Heart right ventricle (tissue), 16 donors: Measurements from ENCODE around the gene TNFSF12. TPM values are rescaled to one million over a fixed set of nuclear protein-coding genes. Genes with fewer than 3 reads are reported as not detected.

Experiments used
- ATAC-seq, 8 donors: fragments of 200-7000 bp; cut with Tn5 transposase; one replicate each; pipeline ENCODE4 v1.9.1; 2020; ENCODE audit warnings: mild to moderate bottlenecking in 8 of 8, moderate library complexity in 8 of 8, moderate number of reproducible peaks in 1 of 8
- DNase-seq, 2 donors: peaks; one replicate each; pipeline ENCODE4 v3.0.0-alpha.2; 2020
- H3K27ac ChIP-seq, 10 donors: fragments of 200-600 bp; sonication (generic) in 2 of 10; one replicate each; pipeline versions ENCODE4 v1.5.0 to v1.8.0; 2020 to 2022; ENCODE audit warnings: mild to moderate bottlenecking in 3 of 10
- H3K27me3 ChIP-seq, 7 donors: fragments of 200-600 bp; one replicate each; pipeline ENCODE4 v1.8.0; 2021 to 2022; ENCODE audit warnings: mild to moderate bottlenecking in 2 of 7
- H3K36me3 ChIP-seq, 9 donors: fragments of 200-600 bp; sonication (generic) in 1 of 9; one replicate each; pipeline versions ENCODE4 v1.5.0 to v1.8.0; 2020 to 2022; ENCODE audit warnings: mild to moderate bottlenecking in 2 of 9
- H3K4me1 ChIP-seq, 9 donors: fragments of 200-600 bp; sonication (generic) in 1 of 9; one replicate each; pipeline versions ENCODE4 v1.5.0 to v1.8.0; 2020 to 2022; ENCODE audit warnings: mild to moderate bottlenecking in 4 of 9
- H3K4me3 ChIP-seq, 10 donors: fragments of 200-600 bp; sonication (generic) in 2 of 10; one replicate each; pipeline versions ENCODE4 v1.5.0 to v1.8.0; 2020 to 2022; ENCODE audit warnings: mild to moderate bottlenecking in 7 of 10, moderate library complexity in 2 of 10
- H3K9me3 ChIP-seq, 11 donors: fragments of 200-600 bp in 10 of 11; sonication (generic) in 2 of 11; one replicate each; pipeline versions ENCODE4 v1.5.0 to v1.8.0; 2013 to 2022; ENCODE audit warnings: mild to moderate bottlenecking in 2 of 11, control low read depth in 1 of 11, moderate library complexity in 1 of 11
- CTCF ChIP-seq, 9 donors: fragments of 200-600 bp; sonication (generic) in 2 of 9; IDR thresholded peaks; one replicate each; pipeline versions ENCODE4 v1.5.0 to v1.8.0; 2021 to 2022; ENCODE audit warnings: antibody characterized with exemption in 9 of 9, mild to moderate bottlenecking in 5 of 9, moderate library complexity in 1 of 9
- whole genome bisulfite sequencing, 2 donors: extraction: QIAGEN DNeasy Blood & Tissue Kit; methylation state at CpG; one replicate each; pipeline ENCODE4 v1.1.7; 2013; ENCODE audit warnings: inconsistent platforms in 1 of 2; 5-methylcytosine and 5-hydroxymethylcytosine counted together
- intact Hi-C, 10 donors: fragments of 100-400 bp; cut with DNase I; formaldehyde crosslinking; loops; one replicate each; pipeline versions ENCODE4 v1.11.1 to v1.14.2; 2022
- polyA plus RNA-seq, 2 donors: library from polyadenylated mRNA; stranded (reverse); fragments of 200-250 nt; gene quantifications; one replicate each; pipeline ENCODE4 v1.2.3, GENCODE V29; 2013
- total RNA-seq, 10 donors: library from RNA; stranded (reverse); fragmentation: NEBNext Ultra II Directional in 3 of 10; extraction: Animal tissue kit (Norgen Biotek cat#: 25700) in 3 of 10; gene quantifications; one replicate each; pipeline versions ENCODE4 v1.2.1 to v1.2.4, GENCODE V29; 2021 to 2023
- donor health status: Arrhythmogenic right ventricular cardiomyopathy.
- donor health status: ischemic (EF 13 %, LVEDD 7.1; RV severe dilation, severe dysfunction).
- donor health status: healthy with polysubstance abuse.
- donor health status: DM: no; HTN: yes; CAD: no.
- donor health status: DM: no; HTN: no; CAD: no.
- donor health status: ischemic (EF 25% LVEDD 6.9; RV normal size, moderate dysfunction).
- donor health status: ischemic (EF 25% LVEDD 5.7; RV mildly dilated, moderate dysfunction).
- donor health status: healthy.
- donor health status: DM: yes; HTN: yes; CAD: no.
- donor health status: Ischemic cardiomyopathy.
- donor health status: ischemic (EF 35%, LVEDD 5.7; RV mildly dilated, moderate dysfunction).
- donor health status: nonischemic (EF 11% LVEDD 7.7; RV severe dilation, severe dysfunction).
- donor health status: DM: yes; HTN: yes; CAD: no.
- donor health status: PGD.
- donor health status: ischemic (EF 29% LVEDD 5.4; RV normal size, mild dysfunction).
- donor health status: nonischemic (EF 23%, LVEDD 6.1; RV moderate dilation, normal function).

TNFSF12 gene
- total and polyA plus RNA-seq, 12 donors = 20.6 to 51.0 (median 26.9) TPM

- peaks cover 0 to 34% (median 10%) of the 10 kb centered on the region in 9 donors for H3K36me3 ChIP-seq
- peak overlapping the region in 5 of 10 donors; percentile 19 to 85 (median 26) for H3K27ac ChIP-seq
- no peaks in the 10 kb centered on the region for H3K9me3 ChIP-seq
- H3K4me3 ChIP-seq = no peak overlapping the region
- intact Hi-C loops = loop anchor here in 1 of 10 donors (10.0 kb wide), 1 partner anchor 118 kb away; the partner anchor contains the start of genes FGF11 and TMEM102
- ATAC-seq (peak in 1 of 8 donors; percentile 30), DNase-seq (no peak)
- no peak for TF ChIP-seq CTCF (IDR thresholded peaks at IDR 0.05)
- peaks cover 8 to 80% (median 23%) of the 10 kb centered on the region in 9 donors for H3K4me1 ChIP-seq
- WGBS, 2 donors = 77 to 86% methylated on average over 6 of the region's 6 CpGs
- no peaks in the 10 kb centered on the region for H3K27me3 ChIP-seq
These were observed 3.8 kb downstream of the TNFSF12 start for GRCh38 chr17:7552621-7553051.

GRCh38 chr17:7553356-7553755, 4.5 kb downstream of the TNFSF12 start:
- Histone ChIP-seq H3K9me3 (no peaks in the 10 kb centered on the region), H3K4me1 (peaks cover 15 to 81% (median 25%) of the 10 kb centered on the region in 9 donors), H3K27me3 (no peaks in the 10 kb centered on the region), H3K27ac (peak overlapping the region in 3 of 10 donors; percentile 39 to 85 (median 62)), H3K4me3 (peak overlapping the region in 1 of 10 donors; percentile 9), H3K36me3 (peaks cover 0 to 34% (median 10%) of the 10 kb centered on the region in 9 donors)
- no peak for TF ChIP-seq CTCF (IDR thresholded peaks at IDR 0.05)
- intact Hi-C loops = loop anchor here in 1 of 10 donors (10.0 kb wide), 1 partner anchor 119 kb away; the partner anchor contains the start of genes FGF11 and TMEM102
- WGBS, 2 donors = 97 to 100% methylated on average over 1 of the region's 1 CpG
- ATAC-seq = no peak
- no peak for DNase-seq

GRCh38 chr17:7555320-7555948, 6.6 kb downstream of the TNFSF12 start:
- Histone ChIP-seq H3K36me3 (peaks cover 0 to 39% (median 10%) of the 10 kb centered on the region in 9 donors), H3K27me3 (no peaks in the 10 kb centered on the region), H3K4me3 (no peak overlapping the region), H3K27ac (no peak overlapping the region), H3K9me3 (no peaks in the 10 kb centered on the region), H3K4me1 (peaks cover 30 to 85% (median 36%) of the 10 kb centered on the region in 9 donors)
- no peak for DNase-seq
- no peak for TF ChIP-seq CTCF (IDR thresholded peaks at IDR 0.05)
- intact Hi-C loops = loop anchor here in 3 of 10 donors (5.0 to 10.0 kb wide), 3 partner anchors 43 to 121 kb away; partner anchors contain the start of genes FGF11 (in 2 of the 3) and TMEM102 (in 2 of the 3)
- WGBS, 2 donors = 58 to 66% methylated on average over 10 of the region's 10 CpGs
- ATAC-seq = no peak

GRCh38 chr17:7556627-7557026, 7.8 kb downstream of the TNFSF12 start:
- H3K36me3 ChIP-seq = peaks cover 0 to 27% (median 0%) of the 10 kb centered on the region in 9 donors
- intact Hi-C loops = loop anchor here in 5 of 10 donors (2.0 to 10.0 kb wide), 5 partner anchors 42 to 122 kb away; partner anchors contain the start of genes FGF11 (in 2 of the 5) and TMEM102 (in 2 of the 5)
- H3K4me3 ChIP-seq = no peak overlapping the region
- peaks cover 35 to 85% (median 45%) of the 10 kb centered on the region in 9 donors for H3K4me1 ChIP-seq
- WGBS, 2 donors = 79% methylated on average over 12 of the region's 12 CpGs
- no peaks in the 10 kb centered on the region for H3K27me3 ChIP-seq
- no peaks in the 10 kb centered on the region for H3K9me3 ChIP-seq
- TF ChIP-seq CTCF (IDR thresholded peaks at IDR 0.05) = no peak
- DNase-seq (no peak), ATAC-seq (no peak)
- H3K27ac ChIP-seq = peak overlapping the region in 8 of 10 donors; percentile 91 to 99 (median 95)
